Measurements from ENCODE around the gene KCNJ6. TPM values are rescaled to one million over a fixed set of nuclear protein-coding genes. Genes with fewer than 3 reads are reported as not detected.

Gene KCNJ6
- total and polyA plus RNA-seq, 4 donors: 0.01 TPM; not detected in 3

- TF ChIP-seq RXRA (IDR thresholded peaks at IDR 0.05) (peak in 1 of 2 donors; percentile 19), ZBTB33 (IDR thresholded peaks at IDR 0.05) (no peak)
- DNase-seq (ENCODE audit: low spot score): peak; percentile 30
- 75% methylated on average over 12 of the region's 12 CpGs for WGBS
- Histone ChIP-seq H3K4me1 (ENCODE audit: control insufficient read depth in 4 of 4, insufficient read depth in 4 of 4, low read length in 3 of 4) (peaks cover 0 to 19% (median 14%) of the 10 kb centered on the region in 4 donors), H3K36me3 (ENCODE audit: control insufficient read depth in 4 of 4, insufficient read depth in 3 of 4, low read depth in 1 of 4, low read length in 3 of 4) (no peaks in the 10 kb centered on the region), H3K9ac (ENCODE audit: low read depth in 1 of 2, low read length in 2 of 2) (peak overlapping the region in 1 of 2 donors; percentile 3), H3K4me3 (ENCODE audit: low read depth in 1 of 3, low read length in 3 of 3) (no peak overlapping the region), H3K27me3 (ENCODE audit: control insufficient read depth in 4 of 4, insufficient read depth in 4 of 4, low read length in 3 of 4) (no peaks in the 10 kb centered on the region), H3K9me3 (ENCODE audit: control insufficient read depth in 4 of 4, low read length in 3 of 4) (no peaks in the 10 kb centered on the region), H3K27ac (ENCODE audit: low read depth in 1 of 2, low read length in 2 of 2) (peak overlapping the region; percentile 64 to 65)
Observed at GRCh38 chr21:37686991-37687810, 229.1 kb downstream of the KCNJ6 start.

GRCh38 chr21:37684547-37684946 is 231.7 kb downstream of the KCNJ6 start:
- Histone ChIP-seq H3K36me3 (ENCODE audit: control insufficient read depth in 4 of 4, insufficient read depth in 3 of 4, low read depth in 1 of 4, low read length in 3 of 4) (no peaks in the 10 kb centered on the region), H3K9ac (ENCODE audit: low read depth in 1 of 2, low read length in 2 of 2) (no peak overlapping the region), H3K27ac (ENCODE audit: low read depth in 1 of 2, low read length in 2 of 2) (peak overlapping the region; percentile 19 to 28), H3K9me3 (ENCODE audit: control insufficient read depth in 4 of 4, low read length in 3 of 4) (no peaks in the 10 kb centered on the region), H3K4me3 (ENCODE audit: low read depth in 1 of 3, low read length in 3 of 3) (no peak overlapping the region), H3K4me1 (ENCODE audit: control insufficient read depth in 4 of 4, insufficient read depth in 4 of 4, low read length in 3 of 4) (peaks cover 0 to 19% (median 14%) of the 10 kb centered on the region in 4 donors), H3K27me3 (ENCODE audit: control insufficient read depth in 4 of 4, insufficient read depth in 4 of 4, low read length in 3 of 4) (no peaks in the 10 kb centered on the region)
- no peak for TF ChIP-seq JUND (IDR thresholded peaks at IDR 0.05)
- TF ChIP-seq ATF3 (IDR thresholded peaks at IDR 0.05): no peak
- no peak for TF ChIP-seq RAD21 (IDR thresholded peaks at IDR 0.05)
- TF ChIP-seq ZBTB33 (IDR thresholded peaks at IDR 0.05): no peak
- peak; percentile 46 for TF ChIP-seq SP1 (IDR thresholded peaks at IDR 0.05)
- TF ChIP-seq EGR1 (IDR thresholded peaks at IDR 0.05; ENCODE audit: low read depth in 2 of 2): no peak
- no peak for TF ChIP-seq FOXA2 (IDR thresholded peaks at IDR 0.05)
- no peak for TF ChIP-seq TAF1 (conservative IDR thresholded peaks at IDR 0.05)
- TF ChIP-seq RXRA (IDR thresholded peaks at IDR 0.05): peak in 1 of 2 donors; percentile 52
- TF ChIP-seq NR2F2 (IDR thresholded peaks at IDR 0.05): no peak
- no peak for TF ChIP-seq YY1 (IDR thresholded peaks at IDR 0.05)
- TF ChIP-seq GABPA (IDR thresholded peaks at IDR 0.05 in 1 of 2, conservative IDR thresholded peaks at IDR 0.05 in 1 of 2): no peak
- TF ChIP-seq HNF4G (IDR thresholded peaks at IDR 0.05): no peak
- TF ChIP-seq HNF4A (conservative IDR thresholded peaks at IDR 0.05): peak; percentile 62 to 78
- TF ChIP-seq, protein P1, sequence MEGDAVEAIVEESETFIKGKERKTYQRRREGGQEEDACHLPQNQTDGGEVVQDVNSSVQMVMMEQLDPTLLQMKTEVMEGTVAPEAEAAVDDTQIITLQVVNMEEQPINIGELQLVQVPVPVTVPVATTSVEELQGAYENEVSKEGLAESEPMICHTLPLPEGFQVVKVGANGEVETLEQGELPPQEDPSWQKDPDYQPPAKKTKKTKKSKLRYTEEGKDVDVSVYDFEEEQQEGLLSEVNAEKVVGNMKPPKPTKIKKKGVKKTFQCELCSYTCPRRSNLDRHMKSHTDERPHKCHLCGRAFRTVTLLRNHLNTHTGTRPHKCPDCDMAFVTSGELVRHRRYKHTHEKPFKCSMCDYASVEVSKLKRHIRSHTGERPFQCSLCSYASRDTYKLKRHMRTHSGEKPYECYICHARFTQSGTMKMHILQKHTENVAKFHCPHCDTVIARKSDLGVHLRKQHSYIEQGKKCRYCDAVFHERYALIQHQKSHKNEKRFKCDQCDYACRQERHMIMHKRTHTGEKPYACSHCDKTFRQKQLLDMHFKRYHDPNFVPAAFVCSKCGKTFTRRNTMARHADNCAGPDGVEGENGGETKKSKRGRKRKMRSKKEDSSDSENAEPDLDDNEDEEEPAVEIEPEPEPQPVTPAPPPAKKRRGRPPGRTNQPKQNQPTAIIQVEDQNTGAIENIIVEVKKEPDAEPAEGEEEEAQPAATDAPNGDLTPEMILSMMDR (IDR thresholded peaks at IDR 0.05; ENCODE audit: low read depth, low read length, missing input control): no peak
- no peak for TF ChIP-seq FOXA1 (IDR thresholded peaks at IDR 0.05)
- TF ChIP-seq MAX (IDR thresholded peaks at IDR 0.05): no peak
- TF ChIP-seq, protein P2, sequence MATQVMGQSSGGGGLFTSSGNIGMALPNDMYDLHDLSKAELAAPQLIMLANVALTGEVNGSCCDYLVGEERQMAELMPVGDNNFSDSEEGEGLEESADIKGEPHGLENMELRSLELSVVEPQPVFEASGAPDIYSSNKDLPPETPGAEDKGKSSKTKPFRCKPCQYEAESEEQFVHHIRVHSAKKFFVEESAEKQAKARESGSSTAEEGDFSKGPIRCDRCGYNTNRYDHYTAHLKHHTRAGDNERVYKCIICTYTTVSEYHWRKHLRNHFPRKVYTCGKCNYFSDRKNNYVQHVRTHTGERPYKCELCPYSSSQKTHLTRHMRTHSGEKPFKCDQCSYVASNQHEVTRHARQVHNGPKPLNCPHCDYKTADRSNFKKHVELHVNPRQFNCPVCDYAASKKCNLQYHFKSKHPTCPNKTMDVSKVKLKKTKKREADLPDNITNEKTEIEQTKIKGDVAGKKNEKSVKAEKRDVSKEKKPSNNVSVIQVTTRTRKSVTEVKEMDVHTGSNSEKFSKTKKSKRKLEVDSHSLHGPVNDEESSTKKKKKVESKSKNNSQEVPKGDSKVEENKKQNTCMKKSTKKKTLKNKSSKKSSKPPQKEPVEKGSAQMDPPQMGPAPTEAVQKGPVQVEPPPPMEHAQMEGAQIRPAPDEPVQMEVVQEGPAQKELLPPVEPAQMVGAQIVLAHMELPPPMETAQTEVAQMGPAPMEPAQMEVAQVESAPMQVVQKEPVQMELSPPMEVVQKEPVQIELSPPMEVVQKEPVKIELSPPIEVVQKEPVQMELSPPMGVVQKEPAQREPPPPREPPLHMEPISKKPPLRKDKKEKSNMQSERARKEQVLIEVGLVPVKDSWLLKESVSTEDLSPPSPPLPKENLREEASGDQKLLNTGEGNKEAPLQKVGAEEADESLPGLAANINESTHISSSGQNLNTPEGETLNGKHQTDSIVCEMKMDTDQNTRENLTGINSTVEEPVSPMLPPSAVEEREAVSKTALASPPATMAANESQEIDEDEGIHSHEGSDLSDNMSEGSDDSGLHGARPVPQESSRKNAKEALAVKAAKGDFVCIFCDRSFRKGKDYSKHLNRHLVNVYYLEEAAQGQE (IDR thresholded peaks at IDR 0.05): peak; percentile 27
- no peak for DNase-seq (ENCODE audit: low spot score)
- WGBS: 30% methylated on average over 4 of the region's 4 CpGs

All from liver (tissue), 9 donors.